Measurements from ENCODE around the gene ZFYVE9. TPM values are rescaled to one million over a fixed set of nuclear protein-coding genes. Genes with fewer than 3 reads are reported as not detected.

The ZFYVE9 gene
- total RNA-seq, 4 donors from 2014 or later: 35.9 to 42.9 (median 41.9) TPM

- DNase-seq (no peak), ATAC-seq (no peak)
- H3K27ac ChIP-seq: no peak overlapping the region
- H3K4me1 ChIP-seq: no peaks in the 10 kb centered on the region
- no peaks in the 10 kb centered on the region for H3K27me3 ChIP-seq
- TF ChIP-seq POLR2A (IDR thresholded peaks at IDR 0.05) (no peak), CTCF (IDR thresholded peaks at IDR 0.05 in 4 of 5, conservative IDR thresholded peaks at IDR 0.05 in 1 of 5) (no peak)
- H3K9me3 ChIP-seq: no peaks in the 10 kb centered on the region
- no peak overlapping the region for H3K4me3 ChIP-seq
- in situ Hi-C loops (cut with MboI; ENCODE audit: low sequenced_read_pairs in 4 of 4): no loop called here
- peaks cover 0 to 38% of the 10 kb centered on the region in 2 donors for H3K36me3 ChIP-seq
- intact Hi-C loops (cut with DNase I; ENCODE audit: low total_unique reads): no loop called here
These were observed 199.9 kb downstream of the ZFYVE9 start for GRCh38 chr1:52341655-52342260.

- DNase-seq: no peak
- no peaks in the 10 kb centered on the region for H3K27me3 ChIP-seq
- no peak for ATAC-seq
- no peaks in the 10 kb centered on the region for H3K9me3 ChIP-seq
- TF ChIP-seq CTCF (IDR thresholded peaks at IDR 0.05 in 4 of 5, conservative IDR thresholded peaks at IDR 0.05 in 1 of 5) (no peak), POLR2A (IDR thresholded peaks at IDR 0.05) (no peak)
- H3K4me3 ChIP-seq: no peak overlapping the region
- H3K4me1 ChIP-seq: no peaks in the 10 kb centered on the region
- no peak overlapping the region for H3K27ac ChIP-seq
- in situ Hi-C loops (cut with MboI; ENCODE audit: low sequenced_read_pairs in 4 of 4) (no loop called here), intact Hi-C loops (cut with DNase I; ENCODE audit: low total_unique reads) (no loop called here)
- peaks cover 0 to 24% of the 10 kb centered on the region in 2 donors for H3K36me3 ChIP-seq
These were observed 202.1 kb downstream of the ZFYVE9 start for GRCh38 chr1:52343979-52344378.

GRCh38 chr1:52345252-52345651 is 203.4 kb downstream of the ZFYVE9 start:
- Histone ChIP-seq H3K27me3 (no peaks in the 10 kb centered on the region), H3K36me3 (peaks cover 0 to 13% of the 10 kb centered on the region in 2 donors), H3K4me3 (no peak overlapping the region), H3K9me3 (no peaks in the 10 kb centered on the region), H3K4me1 (no peaks in the 10 kb centered on the region), H3K27ac (no peak overlapping the region)
- no peak for DNase-seq
- TF ChIP-seq POLR2A (IDR thresholded peaks at IDR 0.05) (no peak), CTCF (IDR thresholded peaks at IDR 0.05 in 4 of 5, conservative IDR thresholded peaks at IDR 0.05 in 1 of 5) (no peak)
- no peak for ATAC-seq
- intact Hi-C loops (cut with DNase I; ENCODE audit: low total_unique reads): no loop called here
- in situ Hi-C loops (cut with MboI; ENCODE audit: low sequenced_read_pairs in 4 of 4): no loop called here

GRCh38 chr1:52346653-52347052 is 204.8 kb downstream of the ZFYVE9 start:
- intact Hi-C loops (cut with DNase I; ENCODE audit: low total_unique reads): no loop called here
- no peak overlapping the region for H3K4me3 ChIP-seq
- no peaks in the 10 kb centered on the region for H3K27me3 ChIP-seq
- H3K4me1 ChIP-seq: no peaks in the 10 kb centered on the region
- no peaks in the 10 kb centered on the region for H3K9me3 ChIP-seq
- DNase-seq (no peak), ATAC-seq (no peak)
- H3K36me3 ChIP-seq: peaks cover 0 to 10% of the 10 kb centered on the region in 2 donors
- TF ChIP-seq POLR2A (IDR thresholded peaks at IDR 0.05): no peak
- no peak for TF ChIP-seq CTCF (IDR thresholded peaks at IDR 0.05 in 4 of 5, conservative IDR thresholded peaks at IDR 0.05 in 1 of 5)
- no peak overlapping the region for H3K27ac ChIP-seq
- in situ Hi-C loops (cut with MboI; ENCODE audit: low sequenced_read_pairs in 4 of 4): no loop called here

All from gastrocnemius medialis (tissue), 4 donors.